Fibroblast of lung (primary cell): Measurements from ENCODE around the gene SNX6.

Experiments
- EZH2 ChIP-seq: IDR thresholded peaks from 2 replicates; pipeline ENCODE4 v1.5.1; 2012; ENCODE audit warnings: low read length, control low read depth, mild to moderate bottlenecking; ENCODE audit errors: missing control alignments
- TF ChIP-seq, protein P1 (sequence below), 2 donors: IDR thresholded peaks in 1 of 2; conservative IDR thresholded peaks in 1 of 2; 1 replicate in 1 of 2; 2 replicates in 1 of 2; pipeline ENCODE4 v1.5.1; 2011 to 2012; ENCODE audit warnings: low read length in 2 of 2, control low read depth in 1 of 2, inconsistent platforms in 1 of 2, low read depth in 1 of 2, mild to moderate bottlenecking in 1 of 2

DNA sequence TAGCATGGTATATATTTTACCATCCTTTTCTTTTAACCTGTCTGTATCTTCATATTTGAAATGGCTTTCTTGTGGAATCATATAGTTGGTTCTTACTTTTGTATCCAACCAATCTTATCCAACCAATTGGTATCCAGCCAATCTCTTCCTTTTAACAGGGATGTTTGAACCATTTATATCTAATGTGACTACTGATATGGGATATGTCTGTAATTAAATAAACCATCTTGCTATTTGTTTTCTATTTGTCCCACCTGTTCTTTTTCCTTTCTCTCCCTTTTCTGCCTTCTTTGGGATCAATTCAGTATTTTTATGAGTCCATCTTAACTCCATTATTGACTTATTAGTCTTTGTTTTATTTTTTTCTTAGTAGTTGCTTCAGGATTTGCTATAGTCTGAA, 30.8 kb upstream of the SNX6 start:
- TF ChIP-seq, protein P1, sequence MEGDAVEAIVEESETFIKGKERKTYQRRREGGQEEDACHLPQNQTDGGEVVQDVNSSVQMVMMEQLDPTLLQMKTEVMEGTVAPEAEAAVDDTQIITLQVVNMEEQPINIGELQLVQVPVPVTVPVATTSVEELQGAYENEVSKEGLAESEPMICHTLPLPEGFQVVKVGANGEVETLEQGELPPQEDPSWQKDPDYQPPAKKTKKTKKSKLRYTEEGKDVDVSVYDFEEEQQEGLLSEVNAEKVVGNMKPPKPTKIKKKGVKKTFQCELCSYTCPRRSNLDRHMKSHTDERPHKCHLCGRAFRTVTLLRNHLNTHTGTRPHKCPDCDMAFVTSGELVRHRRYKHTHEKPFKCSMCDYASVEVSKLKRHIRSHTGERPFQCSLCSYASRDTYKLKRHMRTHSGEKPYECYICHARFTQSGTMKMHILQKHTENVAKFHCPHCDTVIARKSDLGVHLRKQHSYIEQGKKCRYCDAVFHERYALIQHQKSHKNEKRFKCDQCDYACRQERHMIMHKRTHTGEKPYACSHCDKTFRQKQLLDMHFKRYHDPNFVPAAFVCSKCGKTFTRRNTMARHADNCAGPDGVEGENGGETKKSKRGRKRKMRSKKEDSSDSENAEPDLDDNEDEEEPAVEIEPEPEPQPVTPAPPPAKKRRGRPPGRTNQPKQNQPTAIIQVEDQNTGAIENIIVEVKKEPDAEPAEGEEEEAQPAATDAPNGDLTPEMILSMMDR (conservative IDR thresholded peaks at IDR 0.05 in 1 of 2, IDR thresholded peaks at IDR 0.05 in 1 of 2; ENCODE audit: low read depth in 1 of 2, low read length in 2 of 2), result no peak
- no peak for TF ChIP-seq EZH2
